ENCODE data around the gene SUPT3H. TPM values are rescaled to one million over a fixed set of nuclear protein-coding genes. Genes with fewer than 3 reads are reported as not detected.
A peak's percentile ranks its signal among the peaks of the same experiment; 100 is the strongest.

Gene SUPT3H
- total and polyA plus RNA-seq, 4 experiments from 2014 or later, result 11.8 to 13.6 (median 12.6) TPM

- H3K9me3 Mint-ChIP-seq, result peaks cover 0 to 1% (median 0%) of the 10 kb centered on the region in 8 donors
- H3K4me3 ChIP-seq (ENCODE audit: low read length in 2 of 2), result peak overlapping the region; percentile 76 to 86
- H3K4me1 Mint-ChIP-seq, result peaks cover 27 to 59% (median 38%) of the 10 kb centered on the region in 4 donors
- intact Hi-C loops (cut with micrococcal nuclease), result loop anchor here (1.0 to 5.0 kb wide), 6 partner anchors 14 to 590 kb away; partner anchors contain the start of gene SUPT3H
- H3K27ac ChIP-seq (ENCODE audit: low read depth, low read length), result peak overlapping the region; percentile 72
- peaks cover 0 to 28% of the 10 kb centered on the region in 2 donors for H3K36me3 Mint-ChIP-seq
- no peaks in the 10 kb centered on the region for H3K9me3 ChIP-seq (ENCODE audit: control insufficient read depth in 1 of 2, low read length in 2 of 2)
- POLR2A ChIA-PET (ENCODE audit: partially characterized antibody), result interaction anchor here (0.6 to 4.1 kb wide), 20 partner anchors 9 to 767 kb away, joined by 3 to 50 read pairs (median 4); partner anchors contain the start of gene SUPT3H
- H3K4me3 Mint-ChIP-seq, result peak overlapping the region; percentile 96 to 99 (median 98)
- H3K27me3 ChIP-seq (ENCODE audit: insufficient read depth, low read length), result no peaks in the 10 kb centered on the region
- peaks cover 38% of the 10 kb centered on the region for H3K4me1 ChIP-seq (ENCODE audit: insufficient read depth, low read length)
- CTCF ChIA-PET (ENCODE audit: partially characterized antibody), result interaction anchor here (1.1 to 4.0 kb wide), 4 partner anchors 42 to 767 kb away, joined by 4 to 50 read pairs (median 4); no protein-coding TSS in a partner anchor
- peak; percentile 67 to 85 (median 73) for DNase-seq
- H3K27ac Mint-ChIP-seq, result peak overlapping the region; percentile 92 to 98 (median 96)
- peaks cover 3 to 5% of the 10 kb centered on the region in 2 donors for H3K27me3 Mint-ChIP-seq
- no peaks in the 10 kb centered on the region for H3K36me3 ChIP-seq (ENCODE audit: insufficient read depth, low read length)
Observed at GRCh38 chr6:45422503-45423110, 44.9 kb upstream of the SUPT3H start.

DNA sequence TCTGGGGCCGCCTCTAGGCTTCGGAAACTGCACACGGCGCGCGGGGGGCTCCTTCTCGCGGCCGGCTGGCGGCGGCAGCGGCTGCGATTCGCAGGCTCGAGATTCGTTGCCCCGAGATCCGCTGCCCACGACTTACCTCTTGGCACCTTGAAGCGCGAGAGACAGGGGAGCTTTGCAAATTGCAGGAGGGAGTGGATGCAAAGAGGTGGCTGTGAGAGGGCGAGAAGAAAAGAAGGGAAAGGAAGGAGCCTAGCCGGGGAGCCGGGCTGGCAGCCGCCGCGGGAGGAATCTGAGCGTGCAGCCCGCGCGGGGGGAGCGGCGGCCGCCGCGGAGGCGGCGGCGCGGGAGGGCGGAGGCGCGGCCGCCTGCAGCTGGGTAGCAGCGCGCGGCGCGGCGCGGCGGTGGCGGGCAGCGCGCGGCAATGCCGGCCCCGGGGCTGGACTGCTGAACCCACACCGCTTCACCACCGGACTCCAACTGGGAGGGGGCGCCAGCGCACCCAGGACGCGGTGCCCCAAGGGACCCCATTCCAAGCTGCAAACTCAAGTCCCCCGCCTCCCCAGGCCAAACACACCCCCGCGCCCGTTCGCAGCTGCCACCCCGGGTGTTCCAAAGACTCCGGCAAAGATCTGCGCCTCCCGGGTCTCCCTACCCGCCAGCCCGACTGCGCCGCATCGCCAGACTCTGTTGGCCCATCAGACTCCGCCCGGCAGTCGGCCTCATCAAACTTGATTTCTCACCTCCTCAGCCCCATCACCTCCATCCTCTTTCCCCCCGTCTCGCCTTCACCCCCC is 44.2 kb upstream of the SUPT3H start:
- Histone ChIP-seq H3K27me3 (ENCODE audit: insufficient read depth, low read length) (no peaks in the 10 kb centered on the region), H3K27ac (ENCODE audit: low read depth, low read length) (peak overlapping the region; percentile 72), H3K4me1 (ENCODE audit: insufficient read depth, low read length) (peaks cover 35% of the 10 kb centered on the region), H3K36me3 (ENCODE audit: insufficient read depth, low read length) (no peaks in the 10 kb centered on the region), H3K9me3 (ENCODE audit: control insufficient read depth in 1 of 2, low read length in 2 of 2) (no peaks in the 10 kb centered on the region), H3K4me3 (ENCODE audit: low read length in 2 of 2) (peak overlapping the region; percentile 66 to 86)
- Mint-ChIP-seq H3K4me3 (peak overlapping the region; percentile 96 to 99 (median 98)), H3K27ac (peak overlapping the region; percentile 92 to 98 (median 96)), H3K27me3 (peaks cover 3 to 5% of the 10 kb centered on the region in 2 donors), H3K9me3 (peaks cover 0 to 1% (median 0%) of the 10 kb centered on the region in 8 donors), H3K4me1 (peaks cover 26 to 58% (median 38%) of the 10 kb centered on the region in 4 donors), H3K36me3 (peaks cover 0 to 28% of the 10 kb centered on the region in 2 donors)
- DNase-seq, result peak; percentile 51 to 65 (median 61)
- ChIA-PET POLR2A (ENCODE audit: partially characterized antibody) (interaction anchor here (0.5 to 4.1 kb wide), 28 partner anchors 10 to 766 kb away, joined by 3 to 50 read pairs (median 4); partner anchors contain the start of gene SUPT3H), CTCF (ENCODE audit: partially characterized antibody) (interaction anchor here (0.6 to 4.0 kb wide), 11 partner anchors 43 to 946 kb away, joined by 3 to 50 read pairs (median 4); partner anchors contain the start of gene SUPT3H)
- intact Hi-C loops (cut with micrococcal nuclease), result loop anchor here (1.0 to 5.0 kb wide), 7 partner anchors 15 to 590 kb away; partner anchors contain the start of gene SUPT3H

DNA sequence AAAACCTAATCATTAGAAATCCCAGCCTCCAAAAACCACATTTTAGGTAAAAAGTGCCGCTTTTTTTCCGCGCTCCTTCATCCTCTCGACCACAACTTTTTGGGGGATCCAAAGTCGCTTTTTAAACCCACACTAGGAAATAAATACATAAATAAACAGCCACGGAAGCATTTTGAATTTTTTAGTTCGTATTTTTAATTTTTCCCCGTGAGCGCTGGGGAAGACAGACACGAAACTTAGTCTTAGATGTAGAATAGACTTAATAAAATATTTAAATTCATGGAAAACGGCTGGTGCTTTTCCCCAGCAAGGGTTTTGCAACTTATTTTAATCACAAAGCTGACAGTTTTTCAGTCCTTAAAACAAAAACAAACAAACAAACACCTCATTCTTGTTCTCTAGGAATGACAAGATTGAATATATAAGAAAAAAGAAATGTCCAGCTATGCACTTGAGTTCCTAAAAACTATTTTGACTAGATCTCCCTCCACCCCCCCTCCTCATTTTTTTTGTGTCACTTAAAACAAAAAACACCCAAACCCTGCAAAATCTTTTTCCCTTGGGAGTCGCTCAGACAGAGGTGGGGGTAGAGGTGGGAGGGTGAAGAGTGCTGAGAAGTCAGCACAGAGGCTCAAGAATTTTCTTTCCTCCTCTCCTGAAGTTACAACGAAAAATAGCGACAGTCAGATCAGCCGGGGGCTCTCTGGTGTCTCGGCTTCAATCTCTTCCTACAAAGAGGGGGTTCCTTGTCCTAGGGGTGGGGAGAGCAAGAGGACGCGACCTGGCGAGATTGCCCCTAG is 43.4 kb upstream of the SUPT3H start:
- Histone ChIP-seq H3K36me3 (ENCODE audit: insufficient read depth, low read length) (no peaks in the 10 kb centered on the region), H3K4me1 (ENCODE audit: insufficient read depth, low read length) (peaks cover 30% of the 10 kb centered on the region), H3K4me3 (ENCODE audit: low read length in 2 of 2) (peak overlapping the region; percentile 66 to 86), H3K9me3 (ENCODE audit: control insufficient read depth in 1 of 2, low read length in 2 of 2) (no peaks in the 10 kb centered on the region), H3K27me3 (ENCODE audit: insufficient read depth, low read length) (no peaks in the 10 kb centered on the region), H3K27ac (ENCODE audit: low read depth, low read length) (peak overlapping the region; percentile 72)
- H3K9me3 Mint-ChIP-seq, result peaks cover 0 to 1% (median 0%) of the 10 kb centered on the region in 8 donors
- peak overlapping the region; percentile 94 to 98 (median 96) for H3K27ac Mint-ChIP-seq
- intact Hi-C loops (cut with micrococcal nuclease), result loop anchor here (1.0 to 5.0 kb wide), 5 partner anchors 66 to 591 kb away; no protein-coding TSS in a partner anchor
- ChIA-PET CTCF (ENCODE audit: partially characterized antibody) (interaction anchor here (0.9 to 5.0 kb wide), 11 partner anchors 17 to 945 kb away, joined by 3 to 60 read pairs (median 4); partner anchors contain the start of gene SUPT3H), POLR2A (ENCODE audit: partially characterized antibody) (interaction anchor here (0.5 to 4.1 kb wide), 25 partner anchors 10 to 766 kb away, joined by 3 to 50 read pairs (median 5); partner anchors contain the start of gene SUPT3H)
- DNase-seq, result no peak
- H3K4me1 Mint-ChIP-seq, result peaks cover 25 to 58% (median 37%) of the 10 kb centered on the region in 4 donors
- peaks cover 3 to 5% of the 10 kb centered on the region in 2 donors for H3K27me3 Mint-ChIP-seq
- peak overlapping the region; percentile 93 to 97 (median 95) for H3K4me3 Mint-ChIP-seq
- H3K36me3 Mint-ChIP-seq, result peaks cover 0 to 28% of the 10 kb centered on the region in 2 donors

DNA sequence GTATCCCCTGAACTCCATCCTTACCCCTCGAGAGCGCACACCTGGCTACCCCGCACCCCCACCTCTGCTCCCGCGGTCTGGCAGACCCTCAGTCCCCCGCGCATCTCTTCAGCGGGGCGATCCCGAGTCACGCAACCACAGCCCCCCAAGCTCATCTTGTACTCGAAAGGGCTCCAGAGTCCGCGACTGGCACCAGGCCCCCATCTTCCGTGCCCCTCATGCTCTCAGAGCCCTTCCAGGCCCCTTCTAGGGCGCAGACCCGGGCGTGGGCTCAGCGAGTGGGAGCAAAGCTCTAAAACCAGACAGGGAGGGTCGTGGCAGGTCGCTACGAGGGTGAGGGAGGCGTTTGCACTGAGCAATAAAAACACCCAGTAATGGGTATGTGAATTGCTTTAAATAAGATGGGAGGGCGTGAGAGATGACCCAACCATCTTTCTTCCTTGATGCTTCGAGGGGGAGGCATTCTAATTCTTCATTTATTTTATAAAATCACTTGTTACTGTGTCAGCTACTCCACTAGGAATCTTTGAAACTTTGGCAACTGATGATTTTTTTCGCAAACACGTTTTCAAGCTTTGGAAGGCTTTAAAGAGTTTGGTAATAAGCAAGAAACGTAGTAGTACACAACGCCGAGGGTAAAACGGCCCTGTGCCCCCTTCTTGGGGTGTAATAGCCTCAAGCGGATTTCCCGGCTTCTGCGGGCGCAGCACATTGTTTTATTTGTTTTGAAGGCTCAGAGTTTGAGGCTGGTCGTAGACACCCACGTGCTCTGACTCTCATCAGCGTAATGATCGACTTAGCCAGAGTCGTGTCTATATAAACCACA is 42.6 kb upstream of the SUPT3H start:
- Histone ChIP-seq H3K27me3 (ENCODE audit: insufficient read depth, low read length) (no peaks in the 10 kb centered on the region), H3K4me3 (ENCODE audit: low read length in 2 of 2) (peak overlapping the region in 1 of 2 donors; percentile 86), H3K4me1 (ENCODE audit: insufficient read depth, low read length) (peaks cover 30% of the 10 kb centered on the region), H3K9me3 (ENCODE audit: control insufficient read depth in 1 of 2, low read length in 2 of 2) (no peaks in the 10 kb centered on the region), H3K27ac (ENCODE audit: low read depth, low read length) (peak overlapping the region; percentile 72), H3K36me3 (ENCODE audit: insufficient read depth, low read length) (no peaks in the 10 kb centered on the region)
- ChIA-PET POLR2A (ENCODE audit: partially characterized antibody) (interaction anchor here (0.6 to 4.1 kb wide), 20 partner anchors 9 to 765 kb away, joined by 3 to 50 read pairs (median 4); partner anchors contain the start of gene SUPT3H), CTCF (ENCODE audit: partially characterized antibody) (interaction anchor here (0.6 to 5.0 kb wide), 20 partner anchors 18 to 944 kb away, joined by 3 to 60 read pairs (median 3); partner anchors contain the start of gene SUPT3H)
- intact Hi-C loops (cut with micrococcal nuclease), result loop anchor here (1.0 to 5.0 kb wide), 5 partner anchors 67 to 592 kb away; no protein-coding TSS in a partner anchor
- DNase-seq, result peak; percentile 61 to 84 (median 61)
- peak overlapping the region; percentile 93 to 97 (median 95) for H3K4me3 Mint-ChIP-seq
- H3K27ac Mint-ChIP-seq, result peak overlapping the region; percentile 94 to 98 (median 96)
- peaks cover 20 to 51% (median 31%) of the 10 kb centered on the region in 4 donors for H3K4me1 Mint-ChIP-seq
- H3K27me3 Mint-ChIP-seq, result peaks cover 3 to 8% of the 10 kb centered on the region in 2 donors
- H3K9me3 Mint-ChIP-seq, result peaks cover 0 to 1% (median 0%) of the 10 kb centered on the region in 8 donors
- H3K36me3 Mint-ChIP-seq, result peaks cover 0 to 28% of the 10 kb centered on the region in 2 donors

DNA sequence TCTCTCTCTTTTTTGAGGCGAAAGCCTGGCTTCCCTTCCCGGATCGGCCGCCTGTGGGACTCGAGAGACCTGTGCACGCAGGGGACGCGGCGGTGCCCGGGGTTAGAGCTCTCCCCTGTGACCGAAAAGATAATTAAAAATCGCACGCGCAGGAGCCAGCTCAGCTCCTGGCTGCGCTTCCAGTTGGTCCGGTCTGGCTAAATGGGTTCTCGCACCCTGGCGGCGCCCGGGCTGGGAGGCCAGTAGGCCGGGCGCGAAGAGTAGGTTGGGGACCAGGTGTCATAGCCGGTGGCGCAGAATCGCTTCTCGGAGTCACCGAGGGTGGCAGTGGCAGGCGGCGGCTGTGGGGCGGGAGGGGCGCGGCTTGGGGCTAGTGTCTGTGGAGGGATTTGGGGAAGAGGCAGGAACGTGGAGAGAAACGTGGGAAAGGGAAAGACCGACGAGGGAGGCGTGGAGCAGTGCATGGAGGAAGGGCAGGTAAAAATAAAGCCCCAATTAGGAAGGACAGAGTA is 41.9 kb upstream of the SUPT3H start:
- peak overlapping the region; percentile 93 to 97 (median 95) for H3K4me3 Mint-ChIP-seq
- intact Hi-C loops (cut with micrococcal nuclease), result loop anchor here (1.0 to 5.0 kb wide), 7 partner anchors 68 to 942 kb away; no protein-coding TSS in a partner anchor
- ChIA-PET CTCF (ENCODE audit: partially characterized antibody) (interaction anchor here (0.8 to 5.0 kb wide), 14 partner anchors 21 to 818 kb away, joined by 3 to 60 read pairs (median 4); partner anchors contain the start of gene SUPT3H), POLR2A (ENCODE audit: partially characterized antibody) (interaction anchor here (0.8 to 4.1 kb wide), 15 partner anchors 10 to 764 kb away, joined by 3 to 50 read pairs (median 4); partner anchors contain the start of gene SUPT3H)
- H3K27me3 ChIP-seq (ENCODE audit: insufficient read depth, low read length), result no peaks in the 10 kb centered on the region
- peaks cover 3 to 8% of the 10 kb centered on the region in 2 donors for H3K27me3 Mint-ChIP-seq
- no peaks in the 10 kb centered on the region for H3K9me3 ChIP-seq (ENCODE audit: control insufficient read depth in 1 of 2, low read length in 2 of 2)
- H3K9me3 Mint-ChIP-seq, result peaks cover 0 to 1% (median 0%) of the 10 kb centered on the region in 8 donors
- peaks cover 0 to 27% of the 10 kb centered on the region in 2 donors for H3K36me3 Mint-ChIP-seq
- H3K4me1 Mint-ChIP-seq, result peaks cover 17 to 45% (median 27%) of the 10 kb centered on the region in 4 donors
- peak overlapping the region; percentile 32 for H3K27ac ChIP-seq (ENCODE audit: low read depth, low read length)
- DNase-seq, result peak; percentile 49 to 70 (median 54)
- peaks cover 26% of the 10 kb centered on the region for H3K4me1 ChIP-seq (ENCODE audit: insufficient read depth, low read length)
- H3K36me3 ChIP-seq (ENCODE audit: insufficient read depth, low read length), result no peaks in the 10 kb centered on the region
- H3K27ac Mint-ChIP-seq, result peak overlapping the region; percentile 26 to 98 (median 96)
- H3K4me3 ChIP-seq (ENCODE audit: low read length in 2 of 2), result peak overlapping the region in 1 of 2 donors; percentile 86
